NCI-H1694 treated with DMSO at 0.1 percent for 48 hours (cell line): ENCODE measurements around the gene DLD.
A peak's percentile ranks its signal among the peaks of the same experiment; 100 is the strongest.
"Not testable (repeated sequence)": the region's sequence is repeated elsewhere in the genome, so short reads cannot be mapped to it uniquely, and the experiment has no call there.

Source experiments
- DNase-seq: peaks from one replicate; lab custom pipeline; 2025; lab: John Stamatoyannopoulos, UW

Gene DLD

GRCh38 chr7:107917763-107918651 lies 27.0 kb downstream of the DLD start:
- no peak for DNase-seq

GRCh38 chr7:107918948-107919347 lies 28.0 kb downstream of the DLD start:
- no peak for DNase-seq

- no peak for DNase-seq
These were observed 29.2 kb downstream of the DLD start for GRCh38 chr7:107920048-107920772.

- not testable (repeated sequence) for DNase-seq
These were observed 30.8 kb downstream of the DLD start for GRCh38 chr7:107921826-107922225.

- no peak for DNase-seq
These were observed 31.9 kb downstream of the DLD start for GRCh38 chr7:107922886-107923285.

GRCh38 chr7:107924841-107925504 lies 34.0 kb downstream of the DLD start:
- DNase-seq = no peak

- no peak for DNase-seq
These were observed 35.5 kb downstream of the DLD start for GRCh38 chr7:107926481-107926880.

GRCh38 chr7:107931740-107932515 lies 40.9 kb downstream of the DLD start:
- DNase-seq = no peak

GRCh38 chr7:107932805-107933204 lies 41.8 kb downstream of the DLD start:
- no peak for DNase-seq

- peak; percentile 27 for DNase-seq
These were observed 42.5 kb downstream of the DLD start for GRCh38 chr7:107933386-107934013.

GRCh38 chr7:107934991-107935770 lies 44.2 kb downstream of the DLD start:
- DNase-seq = no peak

GRCh38 chr7:107936312-107936711 lies 45.3 kb downstream of the DLD start:
- no peak for DNase-seq

- no peak for DNase-seq
These were observed 46.5 kb downstream of the DLD start for GRCh38 chr7:107937531-107937930.

GRCh38 chr7:107938456-107939250 lies 47.7 kb downstream of the DLD start:
- DNase-seq = no peak

GRCh38 chr7:107939573-107940489 lies 48.8 kb downstream of the DLD start:
- peak; percentile 11 for DNase-seq

- DNase-seq = no peak
These were observed 50.0 kb downstream of the DLD start for GRCh38 chr7:107940951-107941350.

- no peak for DNase-seq
These were observed 52.0 kb downstream of the DLD start for GRCh38 chr7:107943018-107943417.

- DNase-seq = no peak
These were observed 53.6 kb downstream of the DLD start for GRCh38 chr7:107944411-107945169.
